ENCODE results near the gene ALG9.
"Not testable (repeated sequence)": the region's sequence is repeated elsewhere in the genome, so short reads cannot be mapped to it uniquely, and the experiment has no call there.

Gene ALG9

GRCh38 chr11:111796696-111797095 lies 74.7 kb downstream of the ALG9 start:
- no peak for DNase-seq (ENCODE audit: low read depth, low spot score)

- no peak for DNase-seq (ENCODE audit: low read depth, low spot score)
Measured at GRCh38 chr11:111795334-111795985, 75.9 kb downstream of the ALG9 start.

GRCh38 chr11:111793863-111794262 lies 77.5 kb downstream of the ALG9 start:
- DNase-seq (ENCODE audit: low read depth, low spot score): no peak

- no peak for DNase-seq (ENCODE audit: low read depth, low spot score)
Measured at GRCh38 chr11:111792955-111793500, 78.4 kb downstream of the ALG9 start.

GRCh38 chr11:111792314-111792713 lies 79.1 kb downstream of the ALG9 start:
- no peak for DNase-seq (ENCODE audit: low read depth, low spot score)

GRCh38 chr11:111788464-111788863 lies 82.9 kb downstream of the ALG9 start:
- no peak for DNase-seq (ENCODE audit: low read depth, low spot score)

- no peak for DNase-seq (ENCODE audit: low read depth, low spot score)
Measured at GRCh38 chr11:111788051-111788450, 83.3 kb downstream of the ALG9 start.

- no peak for DNase-seq (ENCODE audit: low read depth, low spot score)
Measured at GRCh38 chr11:111785886-111786412, 85.4 kb downstream of the ALG9 start.

GRCh38 chr11:111785076-111785475 lies 86.3 kb downstream of the ALG9 start:
- DNase-seq (ENCODE audit: low read depth, low spot score): no peak

- not testable (repeated sequence) for DNase-seq (ENCODE audit: low read depth, low spot score)
Measured at GRCh38 chr11:111784311-111784710, 87.1 kb downstream of the ALG9 start.

GRCh38 chr11:111782109-111782741 lies 89.2 kb downstream of the ALG9 start:
- no peak for DNase-seq (ENCODE audit: low read depth, low spot score)

- no peak for DNase-seq (ENCODE audit: low read depth, low spot score)
Measured at GRCh38 chr11:111779118-111779517, 92.3 kb downstream of the ALG9 start.

GRCh38 chr11:111778047-111778558 lies 93.3 kb downstream of the ALG9 start:
- no peak for DNase-seq (ENCODE audit: low read depth, low spot score)

GRCh38 chr11:111777094-111778046 lies 94.0 kb downstream of the ALG9 start:
- DNase-seq (ENCODE audit: low read depth, low spot score): no peak

GRCh38 chr11:111776398-111777093 lies 94.8 kb downstream of the ALG9 start:
- DNase-seq (ENCODE audit: low read depth, low spot score): no peak

- no peak for DNase-seq (ENCODE audit: low read depth, low spot score)
Measured at GRCh38 chr11:111774955-111775710, 96.2 kb downstream of the ALG9 start.

- DNase-seq (ENCODE audit: low read depth, low spot score): no peak
Measured at GRCh38 chr11:111772535-111772934, 98.8 kb downstream of the ALG9 start.

GRCh38 chr11:111771205-111771604 lies 100.2 kb downstream of the ALG9 start:
- not testable (repeated sequence) for DNase-seq (ENCODE audit: low read depth, low spot score)

- no peak for DNase-seq (ENCODE audit: low read depth, low spot score)
Measured at GRCh38 chr11:111770581-111771134, 100.7 kb downstream of the ALG9 start.

- no peak for DNase-seq (ENCODE audit: low read depth, low spot score)
Measured at GRCh38 chr11:111766834-111767142, 104.6 kb downstream of the ALG9 start.

Measured in brain pericyte (primary cell).